Uterus (tissue), 4 donors: ENCODE measurements around the gene KAZALD1. TPM values are rescaled to one million over a fixed set of nuclear protein-coding genes. Genes with fewer than 3 reads are reported as not detected.

ENCODE experiments used
- DNase-seq, 2 donors: peaks; one replicate each; pipeline ENCODE4 v3.0.0-alpha.2; 2019 to 2020
- H3K27ac ChIP-seq, 2 donors: fragments of 200-600 bp; sonication (generic); 1 replicate in 1 of 2; 2 replicates in 1 of 2; pipeline ENCODE4 v1.5.1; 2016 to 2018
- H3K27me3 ChIP-seq, 2 donors: fragments of 200-600 bp; sonication (generic); one replicate each; pipeline ENCODE4 v1.5.1; 2018 to 2019; ENCODE audit warnings: control low read depth in 1 of 2
- H3K36me3 ChIP-seq, 2 donors: fragments of 200-600 bp; sonication (generic); one replicate each; pipeline ENCODE4 v1.5.1; 2019; ENCODE audit warnings: control low read depth in 1 of 2
- H3K4me1 ChIP-seq, 2 donors: fragments of 200-600 bp; sonication (generic); one replicate each; pipeline ENCODE4 v1.5.1; 2018 to 2019; ENCODE audit warnings: control low read depth in 1 of 2
- H3K4me3 ChIP-seq, 2 donors: fragments of 200-600 bp; sonication (generic); 1 replicate in 1 of 2; 2 replicates in 1 of 2; pipeline ENCODE4 v1.5.1; 2018 to 2019; ENCODE audit warnings: mild to moderate bottlenecking in 1 of 2
- H3K9me3 ChIP-seq, 2 donors: fragments of 200-600 bp; sonication (generic); one replicate each; pipeline ENCODE4 v1.5.1; 2019; ENCODE audit warnings: control low read depth in 1 of 2
- POLR2A ChIP-seq, 2 donors: fragments of 450-650 bp; IDR thresholded peaks; one replicate each; pipeline ENCODE4 v1.6.1; 2016; ENCODE audit warnings: antibody characterized with exemption in 2 of 2, mild to moderate bottlenecking in 1 of 2, moderate library complexity in 1 of 2
- intact Hi-C: fragments of 100-400 bp; cut with DNase I; formaldehyde crosslinking; loops from one replicate; pipeline ENCODE4 v1.15.1; 2023; ENCODE audit warnings: low total_unique reads
- total RNA-seq, 4 donors: library from RNA; depleted of rRNA in 3 of 4; stranded (reverse); fragments of >200 nt in 3 of 4; gene quantifications; one replicate each; pipeline versions ENCODE4 v1.1.0 to v1.2.4, GENCODE V29; 2014 to 2023
- TF ChIP-seq, protein P1 (sequence below), 4 experiments: fragments of 200-600 bp in 2 of 4; fragments of 450-650 bp in 2 of 4; sonication (generic) in 2 of 4; IDR thresholded peaks; one replicate each; pipeline ENCODE4 v1.5.1; 2016 to 2019; ENCODE audit warnings: antibody characterized with exemption in 4 of 4, mild to moderate bottlenecking in 2 of 4, moderate library complexity in 1 of 4
- donor health status: DM: yes; HTN: yes; CAD: no.

The KAZALD1 gene
- total RNA-seq, 4 donors from 2014 or later, result 0.26 to 34.6 (median 6.3) TPM; not detected in 1

DNA sequence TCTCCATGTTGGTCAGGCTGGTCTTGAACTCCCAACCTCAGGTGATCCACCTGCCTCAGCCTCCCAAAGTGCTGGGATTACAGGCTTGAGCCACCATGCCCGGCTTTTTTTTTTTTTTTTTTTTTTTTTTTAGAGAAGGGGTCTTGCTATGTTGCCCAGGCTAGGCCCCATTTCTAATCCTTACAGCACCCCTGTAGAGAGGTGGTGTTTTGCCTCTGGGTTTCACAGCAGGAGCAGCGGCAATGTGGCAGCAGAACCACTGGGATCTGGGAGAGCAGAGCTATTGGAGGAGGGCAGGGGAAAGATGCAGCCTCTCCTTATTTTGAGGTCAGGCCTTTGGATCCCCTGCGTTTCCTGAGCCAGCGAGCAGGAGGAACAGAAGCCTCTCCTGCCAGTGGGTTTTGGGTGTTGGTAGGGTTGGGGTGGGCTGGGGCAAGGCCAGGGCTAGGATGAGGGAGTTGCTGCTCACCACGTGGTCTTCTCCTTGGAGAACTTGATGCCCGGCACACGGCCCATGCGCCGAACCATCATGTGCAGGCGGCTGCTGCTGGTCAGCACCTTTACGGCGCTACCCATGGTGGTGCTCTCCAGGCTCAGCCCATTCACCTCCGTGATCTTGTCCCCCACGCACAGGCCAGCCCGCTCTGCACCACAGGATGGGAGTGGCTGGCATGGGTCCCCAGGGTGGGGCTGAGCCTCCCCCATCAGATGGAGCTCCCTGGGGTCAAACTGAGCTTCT is 38.7 kb upstream of the KAZALD1 start:
- DNase-seq, result no peak
- Histone ChIP-seq H3K36me3 (no peaks in the 10 kb centered on the region), H3K27me3 (peaks cover 0 to 3% of the 10 kb centered on the region in 2 donors), H3K27ac (no peak overlapping the region), H3K4me1 (no peaks in the 10 kb centered on the region), H3K9me3 (no peaks in the 10 kb centered on the region), H3K4me3 (no peak overlapping the region)
- intact Hi-C loops, result no loop called here
- TF ChIP-seq, protein P1, sequence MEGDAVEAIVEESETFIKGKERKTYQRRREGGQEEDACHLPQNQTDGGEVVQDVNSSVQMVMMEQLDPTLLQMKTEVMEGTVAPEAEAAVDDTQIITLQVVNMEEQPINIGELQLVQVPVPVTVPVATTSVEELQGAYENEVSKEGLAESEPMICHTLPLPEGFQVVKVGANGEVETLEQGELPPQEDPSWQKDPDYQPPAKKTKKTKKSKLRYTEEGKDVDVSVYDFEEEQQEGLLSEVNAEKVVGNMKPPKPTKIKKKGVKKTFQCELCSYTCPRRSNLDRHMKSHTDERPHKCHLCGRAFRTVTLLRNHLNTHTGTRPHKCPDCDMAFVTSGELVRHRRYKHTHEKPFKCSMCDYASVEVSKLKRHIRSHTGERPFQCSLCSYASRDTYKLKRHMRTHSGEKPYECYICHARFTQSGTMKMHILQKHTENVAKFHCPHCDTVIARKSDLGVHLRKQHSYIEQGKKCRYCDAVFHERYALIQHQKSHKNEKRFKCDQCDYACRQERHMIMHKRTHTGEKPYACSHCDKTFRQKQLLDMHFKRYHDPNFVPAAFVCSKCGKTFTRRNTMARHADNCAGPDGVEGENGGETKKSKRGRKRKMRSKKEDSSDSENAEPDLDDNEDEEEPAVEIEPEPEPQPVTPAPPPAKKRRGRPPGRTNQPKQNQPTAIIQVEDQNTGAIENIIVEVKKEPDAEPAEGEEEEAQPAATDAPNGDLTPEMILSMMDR (IDR thresholded peaks at IDR 0.05), result no peak
- TF ChIP-seq POLR2A (IDR thresholded peaks at IDR 0.05), result no peak

DNA sequence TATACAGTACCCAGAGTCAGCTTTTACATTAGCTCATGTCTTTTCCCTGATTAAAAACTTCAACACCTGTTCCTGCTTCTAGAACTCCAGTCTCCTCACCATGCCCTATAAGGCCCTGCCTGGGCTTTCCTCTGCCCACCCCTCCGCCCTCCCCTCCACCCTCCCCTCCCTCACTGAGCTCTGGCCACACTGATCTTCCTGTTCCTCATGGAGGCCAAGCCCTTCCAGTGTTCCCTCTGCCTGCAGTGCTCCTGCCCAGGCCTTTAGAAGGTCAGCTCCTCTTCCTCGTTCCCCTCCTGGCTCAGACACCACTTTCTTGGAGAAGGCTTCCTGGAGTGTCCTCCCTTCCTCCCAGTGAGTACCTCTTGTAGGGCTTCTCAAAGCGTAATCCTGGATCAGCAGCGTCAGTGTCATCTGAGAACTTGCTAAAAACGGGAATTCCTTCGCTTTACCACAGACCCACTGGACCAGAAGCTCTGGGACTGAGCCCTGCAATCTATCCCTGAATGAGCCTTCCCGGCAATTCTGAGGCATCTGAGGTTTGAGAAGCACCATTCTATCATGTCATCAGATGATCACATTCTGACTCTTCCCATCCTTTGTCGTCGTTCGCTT is 34.6 kb upstream of the KAZALD1 start:
- intact Hi-C loops, result no loop called here
- no peak for DNase-seq
- peaks cover 0 to 10% of the 10 kb centered on the region in 2 donors for H3K4me1 ChIP-seq
- no peak overlapping the region for H3K4me3 ChIP-seq
- H3K27ac ChIP-seq, result no peak overlapping the region
- TF ChIP-seq, protein P1 (IDR thresholded peaks at IDR 0.05), result no peak
- no peak for TF ChIP-seq POLR2A (IDR thresholded peaks at IDR 0.05)
- no peaks in the 10 kb centered on the region for H3K36me3 ChIP-seq
- no peaks in the 10 kb centered on the region for H3K27me3 ChIP-seq
- H3K9me3 ChIP-seq, result no peaks in the 10 kb centered on the region

DNA sequence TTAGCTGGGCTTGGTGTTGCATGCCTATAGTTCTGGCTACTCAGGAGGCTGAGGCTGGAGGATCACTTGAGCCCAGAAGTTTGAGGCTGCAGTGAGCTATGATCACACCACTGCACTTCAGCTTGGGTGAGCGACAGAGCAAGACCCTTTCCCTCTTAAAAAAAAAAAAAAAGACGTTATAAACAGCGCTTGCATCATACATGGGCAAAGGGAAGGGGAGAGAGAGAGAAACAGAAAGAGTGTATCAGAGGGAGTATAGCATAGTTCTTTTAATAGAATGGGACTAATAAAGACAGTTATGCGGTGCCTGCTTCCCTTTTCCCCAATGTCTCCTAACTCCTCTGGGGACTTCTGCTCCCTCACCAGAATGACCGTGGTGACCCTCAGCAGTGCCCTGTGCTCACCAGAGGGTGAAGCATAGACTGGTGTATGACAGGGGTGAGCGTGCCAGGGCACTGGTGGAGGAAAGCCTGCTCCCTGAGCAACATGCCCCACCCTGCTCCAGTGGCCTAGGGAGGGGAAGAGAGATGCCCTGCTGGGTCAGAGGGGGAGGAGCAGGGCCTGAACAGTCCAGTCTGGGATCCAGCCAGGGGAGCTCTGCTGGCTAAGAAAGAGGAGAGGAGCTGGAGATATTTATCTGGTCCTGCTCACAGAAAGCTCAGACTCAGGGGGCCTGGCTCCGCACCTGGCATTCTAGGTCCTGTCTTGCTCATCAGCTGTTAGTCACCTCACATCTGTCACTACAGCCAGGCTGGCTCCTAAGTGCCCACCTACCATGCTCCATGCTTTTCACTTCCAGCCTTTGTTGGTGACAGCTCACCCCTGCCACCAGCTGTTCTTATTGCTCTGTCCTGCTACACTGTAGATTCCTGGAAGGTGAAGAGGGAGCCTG is 33.1 kb upstream of the KAZALD1 start:
- no peaks in the 10 kb centered on the region for H3K36me3 ChIP-seq
- H3K27ac ChIP-seq, result peak overlapping the region in 1 of 2 donors; percentile 39
- no peak for TF ChIP-seq POLR2A (IDR thresholded peaks at IDR 0.05)
- TF ChIP-seq, protein P1 (IDR thresholded peaks at IDR 0.05), result no peak
- DNase-seq, result no peak
- H3K9me3 ChIP-seq, result no peaks in the 10 kb centered on the region
- intact Hi-C loops, result no loop called here
- no peak overlapping the region for H3K4me3 ChIP-seq
- peaks cover 0 to 10% of the 10 kb centered on the region in 2 donors for H3K4me1 ChIP-seq
- no peaks in the 10 kb centered on the region for H3K27me3 ChIP-seq

GRCh38 chr10:101029520-101030295 is 32.1 kb upstream of the KAZALD1 start:
- peak overlapping the region in 1 of 2 donors; percentile 39 for H3K27ac ChIP-seq
- no peak overlapping the region for H3K4me3 ChIP-seq
- TF ChIP-seq, protein P1 (IDR thresholded peaks at IDR 0.05), result no peak
- no peak for TF ChIP-seq POLR2A (IDR thresholded peaks at IDR 0.05)
- DNase-seq, result no peak
- H3K36me3 ChIP-seq, result no peaks in the 10 kb centered on the region
- H3K4me1 ChIP-seq, result peaks cover 0 to 10% of the 10 kb centered on the region in 2 donors
- H3K27me3 ChIP-seq, result no peaks in the 10 kb centered on the region
- H3K9me3 ChIP-seq, result no peaks in the 10 kb centered on the region
- intact Hi-C loops, result no loop called here
